Measurements from ENCODE around the gene NAPA. TPM values are rescaled to one million over a fixed set of nuclear protein-coding genes. Genes with fewer than 3 reads are reported as not detected.

NAPA gene
- total and polyA plus RNA-seq, 8 donors = 46.1 to 170 (median 106) TPM

GRCh38 chr19:47539747-47540311 lies 25.0 kb upstream of the NAPA start:
- intact Hi-C loops (cut with DNase I; ENCODE audit: low total_unique reads) = no loop called here
- 56 to 69% (median 62%) methylated on average over 12 of the region's 12 CpGs for WGBS, 5 donors
- H3K9me3 ChIP-seq = no peaks in the 10 kb centered on the region
- peaks cover 0 to 9% (median under 1%) of the 10 kb centered on the region in 4 donors for H3K4me1 ChIP-seq
- no peak overlapping the region for H3K27ac ChIP-seq
- H3K4me3 ChIP-seq = no peak overlapping the region
- H3K27me3 ChIP-seq = peaks cover 3 to 12% (median 8%) of the 10 kb centered on the region in 3 donors
- no peaks in the 10 kb centered on the region for H3K36me3 ChIP-seq
- no peak for DNase-seq
- no peak for TF ChIP-seq POLR2AphosphoS5 (IDR thresholded peaks at IDR 0.05)
- no peak for TF ChIP-seq POLR2A (IDR thresholded peaks at IDR 0.05)

- intact Hi-C loops (cut with DNase I; ENCODE audit: low total_unique reads) = no loop called here
- H3K27me3 ChIP-seq = peaks cover 0 to 2% (median 0%) of the 10 kb centered on the region in 3 donors
- H3K4me1 ChIP-seq = peaks cover 0 to 7% (median 0%) of the 10 kb centered on the region in 4 donors
- H3K4me3 ChIP-seq = no peak overlapping the region
- H3K36me3 ChIP-seq = no peaks in the 10 kb centered on the region
- no peak for DNase-seq
- WGBS, 5 donors = 82 to 93% (median 87%) methylated on average over 5 of the region's 5 CpGs
- no peak overlapping the region for H3K27ac ChIP-seq
- no peaks in the 10 kb centered on the region for H3K9me3 ChIP-seq
- no peak for TF ChIP-seq EP300 (IDR thresholded peaks at IDR 0.05)
- TF ChIP-seq CTCF (IDR thresholded peaks at IDR 0.05) = no peak
- no peak for TF ChIP-seq POLR2A (IDR thresholded peaks at IDR 0.05)
- no peak for TF ChIP-seq POLR2AphosphoS5 (IDR thresholded peaks at IDR 0.05)
These were observed 23.9 kb upstream of the NAPA start for GRCh38 chr19:47538812-47539211.

- peaks cover 0 to 7% (median 0%) of the 10 kb centered on the region in 4 donors for H3K4me1 ChIP-seq
- no peaks in the 10 kb centered on the region for H3K27me3 ChIP-seq
- H3K36me3 ChIP-seq = no peaks in the 10 kb centered on the region
- no peaks in the 10 kb centered on the region for H3K9me3 ChIP-seq
- intact Hi-C loops (cut with DNase I; ENCODE audit: low total_unique reads) = no loop called here
- TF ChIP-seq POLR2A (IDR thresholded peaks at IDR 0.05) (no peak), CTCF (IDR thresholded peaks at IDR 0.05) (no peak), POLR2AphosphoS5 (IDR thresholded peaks at IDR 0.05) (no peak)
- no peak overlapping the region for H3K4me3 ChIP-seq
- DNase-seq = no peak
- 78 to 84% (median 81%) methylated on average over 4 of the region's 4 CpGs for WGBS, 5 donors
- no peak overlapping the region for H3K27ac ChIP-seq
These were observed 22.6 kb upstream of the NAPA start for GRCh38 chr19:47537493-47537892.

- intact Hi-C loops (cut with DNase I; ENCODE audit: low total_unique reads) = no loop called here
- Histone ChIP-seq H3K27me3 (peaks cover 0 to 4% (median 0%) of the 10 kb centered on the region in 3 donors), H3K4me3 (no peak overlapping the region), H3K27ac (no peak overlapping the region), H3K9me3 (no peaks in the 10 kb centered on the region), H3K36me3 (no peaks in the 10 kb centered on the region), H3K4me1 (no peaks in the 10 kb centered on the region)
- 54 to 85% (median 81%) methylated on average over 1 of the region's 1 CpG for WGBS, 5 donors
- no peak for TF ChIP-seq POLR2A (IDR thresholded peaks at IDR 0.05)
- no peak for TF ChIP-seq CTCF (IDR thresholded peaks at IDR 0.05)
- no peak for TF ChIP-seq POLR2AphosphoS5 (IDR thresholded peaks at IDR 0.05)
- TF ChIP-seq EP300 (IDR thresholded peaks at IDR 0.05) = no peak
- DNase-seq = no peak
These were observed 19.8 kb upstream of the NAPA start for GRCh38 chr19:47534628-47535027.

- 32 to 50% (median 36%) methylated on average over 9 to 14 of the region's 14 CpGs for WGBS, 5 donors
These were observed 17.0 kb upstream of the NAPA start for GRCh38 chr19:47531640-47532387.

More at GRCh38 chr19:47531640-47532387, 17.0 kb upstream of the NAPA start:
- no peak overlapping the region for H3K27ac ChIP-seq
- TF ChIP-seq POLR2A (IDR thresholded peaks at IDR 0.05) (no peak), POLR2AphosphoS5 (IDR thresholded peaks at IDR 0.05) (no peak), CTCF (IDR thresholded peaks at IDR 0.05) (no peak), EP300 (IDR thresholded peaks at IDR 0.05) (no peak)
- no peak for DNase-seq
- no peaks in the 10 kb centered on the region for H3K36me3 ChIP-seq
- H3K4me1 ChIP-seq = no peaks in the 10 kb centered on the region
- no peak overlapping the region for H3K4me3 ChIP-seq
- H3K27me3 ChIP-seq = peaks cover 0 to 10% (median 0%) of the 10 kb centered on the region in 3 donors
- intact Hi-C loops (cut with DNase I; ENCODE audit: low total_unique reads) = no loop called here
- H3K9me3 ChIP-seq = no peaks in the 10 kb centered on the region

Data from stomach (tissue), 9 donors.